Mesenchymal stem cell (in vitro differentiated cells and primary cell): ENCODE results near the gene WARS2.

Experiments
- DNase-seq: peaks from one replicate; pipeline ENCODE4 v3.0.0-alpha.2; 2013
- H2AFZ ChIP-seq: one replicate; pipeline ENCODE4 v1.6.1; 2013; ENCODE audit warnings: low read depth, mild to moderate bottlenecking, control low read depth, inconsistent platforms, low read length, moderate library complexity
- H2AK5ac ChIP-seq: 2 replicates; pipeline ENCODE4 v1.6.1; 2013; ENCODE audit warnings: low read length, moderate library complexity, mild to moderate bottlenecking, inconsistent platforms; ENCODE audit not compliant: severe bottlenecking
- H2BK120ac ChIP-seq: one replicate; pipeline ENCODE4 v1.6.1; 2013; ENCODE audit warnings: low read depth, mild to moderate bottlenecking, inconsistent platforms, low read length, moderate library complexity
- H2BK12ac ChIP-seq, 2 experiments: one replicate each; pipeline ENCODE4 v1.6.1; 2013; ENCODE audit warnings: inconsistent platforms in 2 of 2, low read length in 2 of 2, mild to moderate bottlenecking in 2 of 2, moderate library complexity in 2 of 2, control low read depth in 1 of 2
- H2BK15ac ChIP-seq: one replicate; pipeline ENCODE4 v1.6.1; 2013; ENCODE audit warnings: mild to moderate bottlenecking, low read depth, inconsistent platforms; ENCODE audit not compliant: poor library complexity, severe bottlenecking
- H2BK5ac ChIP-seq: 2 replicates; pipeline ENCODE4 v1.6.1; 2013; ENCODE audit warnings: low read depth, mild to moderate bottlenecking, low read length, control low read depth, inconsistent platforms; ENCODE audit not compliant: poor library complexity, severe bottlenecking
- H3K14ac ChIP-seq, 2 experiments: one replicate each; pipeline ENCODE4 v1.6.1; 2013; ENCODE audit warnings: inconsistent platforms in 2 of 2, low read length in 2 of 2, control low read depth in 1 of 2, mild to moderate bottlenecking in 1 of 2, moderate library complexity in 1 of 2
- H3K18ac ChIP-seq, 2 experiments: one replicate each; pipeline ENCODE4 v1.6.1; 2013; ENCODE audit warnings: inconsistent platforms in 2 of 2, low read length in 2 of 2, control low read depth in 1 of 2, low read depth in 1 of 2, mild to moderate bottlenecking in 1 of 2
- H3K23ac ChIP-seq, 2 experiments: one replicate each; pipeline ENCODE4 v1.6.1; 2013; ENCODE audit warnings: inconsistent platforms in 2 of 2, low read length in 2 of 2, mild to moderate bottlenecking in 2 of 2, moderate library complexity in 2 of 2, control low read depth in 1 of 2
- H3K27ac ChIP-seq: 2 replicates; pipeline ENCODE4 v1.5.1; 2013; ENCODE audit warnings: mild to moderate bottlenecking, moderate library complexity, low read length, control low read depth, inconsistent platforms; ENCODE audit not compliant: poor library complexity, severe bottlenecking
- H3K27me3 ChIP-seq, 2 experiments: 2 replicates each; pipeline versions ENCODE4 v1.6.1 to v1.7.0; 2013; ENCODE audit warnings: low read length in 2 of 2, mild to moderate bottlenecking in 2 of 2, moderate library complexity in 2 of 2, control low read depth in 1 of 2, inconsistent platforms in 1 of 2; ENCODE audit not compliant: control insufficient read depth in 1 of 2, insufficient read depth in 1 of 2
- H3K36me3 ChIP-seq, 2 experiments: 2 replicates each; pipeline versions ENCODE4 v1.6.1 to v1.7.0; 2013; ENCODE audit warnings: low read length in 2 of 2, control low read depth in 1 of 2, inconsistent platforms in 1 of 2, low read depth in 1 of 2, mild to moderate bottlenecking in 1 of 2; ENCODE audit not compliant: insufficient read depth in 2 of 2, control insufficient read depth in 1 of 2
- H3K4ac ChIP-seq, 2 experiments: one replicate each; pipeline ENCODE4 v1.6.1; 2013; ENCODE audit warnings: inconsistent platforms in 2 of 2, low read length in 2 of 2, mild to moderate bottlenecking in 2 of 2, moderate library complexity in 2 of 2, control low read depth in 1 of 2, low read depth in 1 of 2
- H3K4me1 ChIP-seq: 2 replicates; pipeline ENCODE4 v1.6.1; 2013; ENCODE audit warnings: low read depth, low read length, control low read depth; ENCODE audit not compliant: control insufficient read depth, insufficient read depth
- H3K4me2 ChIP-seq: 2 replicates; pipeline ENCODE4 v1.6.1; 2013; ENCODE audit warnings: low read length, mild to moderate bottlenecking, inconsistent platforms; ENCODE audit not compliant: poor library complexity, severe bottlenecking
- H3K4me3 ChIP-seq, 2 experiments: 2 replicates each; pipeline versions ENCODE4 v1.5.1 to v1.7.0; 2013; ENCODE audit warnings: low read length in 2 of 2, mild to moderate bottlenecking in 2 of 2, control low read depth in 1 of 2, low read depth in 1 of 2; ENCODE audit not compliant: insufficient read depth in 1 of 2
- H3K79me1 ChIP-seq: replicated peaks from 2 replicates; pipeline ENCODE4 v1.6.1; 2013; ENCODE audit warnings: mild to moderate bottlenecking, control low read depth, low read length, inconsistent platforms; ENCODE audit not compliant: poor library complexity, severe bottlenecking
- H3K9ac ChIP-seq: 2 replicates; pipeline ENCODE4 v1.7.0; 2013; ENCODE audit warnings: mild to moderate bottlenecking, low read length, moderate library complexity
- H3K9me3 ChIP-seq: 2 replicates; pipeline ENCODE4 v1.7.0; 2013; ENCODE audit warnings: mild to moderate bottlenecking, low read length; ENCODE audit not compliant: control insufficient read depth
- H4K8ac ChIP-seq: one replicate; pipeline ENCODE4 v1.6.1; 2013; ENCODE audit warnings: inconsistent platforms, mild to moderate bottlenecking, low read length, moderate library complexity
- H4K91ac ChIP-seq: one replicate; pipeline ENCODE4 v1.6.1; 2013; ENCODE audit warnings: mild to moderate bottlenecking, low read length, inconsistent platforms
- WGBS: methylation state at CpG from one replicate; pipeline ENCODE4 v1.1.7; 2013; ENCODE audit warnings: mixed read lengths; 5-methylcytosine and 5-hydroxymethylcytosine counted together

The WARS2 gene

DNA sequence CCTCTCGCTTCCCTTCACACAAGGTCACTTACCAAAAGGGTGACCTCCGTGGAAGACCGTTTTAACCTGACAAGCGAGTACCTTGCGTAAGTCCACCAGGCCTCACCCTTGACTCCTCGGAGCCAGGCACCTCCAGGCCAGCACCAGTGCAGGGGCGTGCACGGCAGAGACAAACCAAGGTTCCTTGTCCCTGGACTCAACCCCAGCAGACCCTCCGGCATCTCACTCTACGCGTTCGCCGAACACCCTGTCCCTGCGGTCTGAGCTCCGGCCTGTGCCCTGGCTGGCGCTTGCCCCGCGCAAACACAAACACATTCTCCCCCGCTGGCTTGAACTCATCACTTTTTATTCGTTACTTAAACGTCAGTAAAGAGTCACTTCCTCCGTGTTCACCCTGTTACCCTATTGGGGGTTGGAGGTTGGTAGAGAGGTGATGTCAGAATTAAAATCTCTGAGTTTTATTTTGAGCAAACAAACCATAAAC is 156.9 kb downstream of the WARS2 start:
- no peak overlapping the region for H3K4ac ChIP-seq
- no peak overlapping the region for H2BK120ac ChIP-seq
- peak overlapping the region; percentile 79 for H3K4me2 ChIP-seq
- peak overlapping the region; percentile 41 to 86 for H3K4me3 ChIP-seq
- no peak overlapping the region for H3K18ac ChIP-seq
- WGBS, result 27% methylated on average over 15 of the region's 22 CpGs
- no peaks in the 10 kb centered on the region for H3K27me3 ChIP-seq
- no peak for DNase-seq
- peak overlapping the region; percentile 56 for H4K8ac ChIP-seq
- H3K4me1 ChIP-seq, result peaks cover 11% of the 10 kb centered on the region
- peak overlapping the region; percentile 21 for H2BK5ac ChIP-seq
- H4K91ac ChIP-seq, result no peak overlapping the region
- no peak overlapping the region for H3K14ac ChIP-seq
- no peak overlapping the region for H3K23ac ChIP-seq
- peak overlapping the region; percentile 98 for H3K27ac ChIP-seq
- no peak overlapping the region for H2BK12ac ChIP-seq
- H3K9me3 ChIP-seq, result no peaks in the 10 kb centered on the region
- H3K9ac ChIP-seq, result peak overlapping the region; percentile 90
- H3K36me3 ChIP-seq, result peaks cover 0 to 20% of the 10 kb centered on the region in 2 experiments
- H2BK15ac ChIP-seq, result no peak overlapping the region
- H3K79me1 ChIP-seq, result peaks cover 2% of the 10 kb centered on the region
- H2AFZ ChIP-seq, result no peak overlapping the region
- H2AK5ac ChIP-seq, result peak overlapping the region; percentile 42

GRCh38 chr1:118982821-118983557 is 157.5 kb downstream of the WARS2 start:
- H4K91ac ChIP-seq, result no peak overlapping the region
- H3K4me3 ChIP-seq, result peak overlapping the region; percentile 40 to 41
- H3K27me3 ChIP-seq, result no peaks in the 10 kb centered on the region
- peak overlapping the region; percentile 42 for H2AK5ac ChIP-seq
- H2AFZ ChIP-seq, result no peak overlapping the region
- peak overlapping the region; percentile 35 for H2BK5ac ChIP-seq
- 22% methylated on average over 25 of the region's 26 CpGs for WGBS
- peaks cover 11% of the 10 kb centered on the region for H3K4me1 ChIP-seq
- H4K8ac ChIP-seq, result no peak overlapping the region
- peaks cover 0 to 20% of the 10 kb centered on the region in 2 experiments for H3K36me3 ChIP-seq
- peaks cover 2% of the 10 kb centered on the region for H3K79me1 ChIP-seq
- no peak overlapping the region for H3K4ac ChIP-seq
- H2BK15ac ChIP-seq, result no peak overlapping the region
- peak overlapping the region; percentile 90 for H3K9ac ChIP-seq
- peak overlapping the region; percentile 57 for H3K4me2 ChIP-seq
- no peak for DNase-seq
- no peak overlapping the region for H3K14ac ChIP-seq
- H2BK12ac ChIP-seq, result no peak overlapping the region
- H3K9me3 ChIP-seq, result no peaks in the 10 kb centered on the region
- H3K18ac ChIP-seq, result no peak overlapping the region
- no peak overlapping the region for H2BK120ac ChIP-seq
- H3K27ac ChIP-seq, result peak overlapping the region; percentile 98
- H3K23ac ChIP-seq, result no peak overlapping the region

DNA sequence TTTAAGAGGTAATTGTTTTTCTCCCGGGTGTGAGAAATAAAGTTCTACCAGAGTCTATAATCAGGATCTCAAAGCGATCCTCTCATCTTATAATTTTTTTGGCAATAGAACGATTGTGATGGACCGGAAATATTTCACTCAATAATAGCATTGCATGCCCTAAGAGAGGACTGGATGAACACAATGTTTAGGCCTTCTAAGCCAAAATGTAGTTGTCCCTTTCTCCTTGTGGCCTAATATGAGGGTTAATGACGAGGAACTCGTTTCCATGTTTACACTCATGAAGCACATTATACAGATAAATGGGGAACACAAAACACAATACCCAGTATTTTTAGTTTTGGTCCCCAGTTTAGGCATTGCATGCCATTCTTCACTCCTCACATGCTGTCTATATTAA is 158.2 kb downstream of the WARS2 start:
- H4K91ac ChIP-seq, result no peak overlapping the region
- no peak overlapping the region for H2AK5ac ChIP-seq
- H2BK12ac ChIP-seq, result no peak overlapping the region
- 80% methylated on average over 6 of the region's 6 CpGs for whole genome bisulfite sequencing
- H3K18ac ChIP-seq, result no peak overlapping the region
- no peaks in the 10 kb centered on the region for H3K9me3 ChIP-seq
- H2BK15ac ChIP-seq, result no peak overlapping the region
- no peak overlapping the region for H3K4ac ChIP-seq
- peak overlapping the region; percentile 33 for H3K4me2 ChIP-seq
- H2BK120ac ChIP-seq, result no peak overlapping the region
- H2AFZ ChIP-seq, result no peak overlapping the region
- no peak overlapping the region for H2BK5ac ChIP-seq
- no peak overlapping the region for H3K4me3 ChIP-seq
- peaks cover 2% of the 10 kb centered on the region for H3K79me1 ChIP-seq
- no peaks in the 10 kb centered on the region for H3K27me3 ChIP-seq
- no peak overlapping the region for H4K8ac ChIP-seq
- no peak overlapping the region for H3K27ac ChIP-seq
- peak overlapping the region; percentile 90 for H3K9ac ChIP-seq
- H3K23ac ChIP-seq, result no peak overlapping the region
- no peak overlapping the region for H3K14ac ChIP-seq
- peaks cover 0 to 20% of the 10 kb centered on the region in 2 experiments for H3K36me3 ChIP-seq
- no peak for DNase-seq
- peaks cover 11% of the 10 kb centered on the region for H3K4me1 ChIP-seq

DNA sequence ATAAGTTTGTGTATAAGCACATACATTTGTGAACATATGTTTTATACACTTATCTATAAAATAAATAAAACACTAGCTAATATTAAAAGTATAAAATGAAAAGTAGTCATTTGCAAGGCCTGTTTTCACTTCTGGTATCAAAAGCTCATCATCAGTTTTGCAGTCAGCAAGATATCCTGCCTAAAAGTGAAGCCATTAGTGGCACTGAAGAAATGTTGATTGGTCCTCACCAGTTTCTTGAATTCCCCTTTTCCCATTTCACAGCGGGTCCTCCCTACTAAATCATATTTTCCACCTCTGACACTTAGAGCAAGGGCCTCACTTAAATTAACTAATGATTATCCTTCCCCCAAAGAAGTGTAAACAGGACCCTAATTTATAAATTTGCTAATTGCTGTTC is 159.0 kb downstream of the WARS2 start:
- Histone ChIP-seq H3K9ac (peak overlapping the region; percentile 90), H2BK5ac (no peak overlapping the region), H4K91ac (no peak overlapping the region), H3K4me2 (no peak overlapping the region), H2BK120ac (no peak overlapping the region), H3K27me3 (no peaks in the 10 kb centered on the region), H3K9me3 (no peaks in the 10 kb centered on the region), H3K14ac (no peak overlapping the region), H2AFZ (no peak overlapping the region), H3K23ac (no peak overlapping the region), H3K4me1 (peaks cover 11% of the 10 kb centered on the region), H2AK5ac (no peak overlapping the region), H3K27ac (no peak overlapping the region), H3K4me3 (no peak overlapping the region), H2BK12ac (no peak overlapping the region), H3K36me3 (peaks cover 0 to 20% of the 10 kb centered on the region in 2 experiments), H3K18ac (no peak overlapping the region), H3K79me1 (peaks cover 2% of the 10 kb centered on the region), H3K4ac (no peak overlapping the region), H4K8ac (no peak overlapping the region), H2BK15ac (no peak overlapping the region)
- DNase-seq, result no peak
- WGBS, result 5% methylated on average over 1 of the region's 1 CpG
